Measurements from ENCODE around the gene EPS15.

EPS15 gene

DNA sequence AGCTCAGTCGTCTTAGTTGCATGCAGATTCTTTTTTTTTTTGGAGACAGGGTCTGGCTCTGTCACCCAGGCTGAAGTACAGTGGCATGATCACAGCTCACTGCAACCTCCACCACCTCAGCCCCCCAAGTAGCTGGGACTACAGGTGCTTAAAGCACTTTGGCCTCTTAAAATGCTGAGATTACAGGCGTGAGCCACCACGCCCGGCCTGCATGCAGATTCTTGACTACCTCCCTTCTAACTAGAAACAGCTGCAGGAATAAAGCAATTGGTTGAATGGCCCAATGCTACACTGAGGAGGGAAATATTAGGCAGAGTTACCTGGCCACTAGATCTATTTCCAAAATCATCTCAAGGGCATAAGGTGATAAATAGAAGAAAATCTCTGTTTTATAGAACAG lies 159.2 kb downstream of the EPS15 start:
- DNase-seq = no peak

DNA sequence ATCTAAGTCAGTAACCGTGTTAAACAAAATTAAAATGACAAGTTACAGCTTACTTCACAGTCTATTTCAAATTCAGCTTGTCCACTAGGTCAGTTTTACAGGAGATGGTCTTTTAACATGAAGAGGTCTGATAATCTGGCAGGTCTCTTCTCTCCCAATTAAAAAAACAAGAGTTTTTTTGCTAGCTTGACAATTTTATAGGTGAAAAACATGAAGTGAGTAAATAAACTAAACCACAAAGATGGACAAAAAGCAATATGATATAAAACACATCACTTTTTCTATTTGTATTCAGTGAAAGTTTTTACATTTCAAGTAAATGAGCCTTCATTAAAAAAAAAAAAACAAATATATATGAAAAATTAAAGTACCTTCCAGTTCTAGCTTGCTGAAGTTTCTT lies 163.7 kb downstream of the EPS15 start:
- no peak for DNase-seq

DNA sequence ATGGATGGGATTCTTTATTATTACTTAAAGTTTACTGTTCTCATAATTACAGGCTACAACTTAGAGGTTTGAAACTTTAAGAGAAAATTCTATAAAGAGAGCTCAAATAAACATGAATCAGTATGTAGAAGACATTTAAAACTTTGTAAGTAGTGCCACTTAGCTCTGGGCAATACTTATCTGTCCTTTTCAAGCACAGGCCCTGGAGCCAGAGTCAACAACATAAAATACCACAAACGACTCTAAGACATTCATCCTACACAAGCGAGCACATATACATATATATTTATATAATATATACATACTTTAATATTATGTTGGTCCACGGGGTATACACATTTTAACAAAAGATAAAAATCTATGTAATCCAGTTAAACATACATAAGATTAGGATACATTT lies 164.7 kb downstream of the EPS15 start:
- DNase-seq = no peak

DNA sequence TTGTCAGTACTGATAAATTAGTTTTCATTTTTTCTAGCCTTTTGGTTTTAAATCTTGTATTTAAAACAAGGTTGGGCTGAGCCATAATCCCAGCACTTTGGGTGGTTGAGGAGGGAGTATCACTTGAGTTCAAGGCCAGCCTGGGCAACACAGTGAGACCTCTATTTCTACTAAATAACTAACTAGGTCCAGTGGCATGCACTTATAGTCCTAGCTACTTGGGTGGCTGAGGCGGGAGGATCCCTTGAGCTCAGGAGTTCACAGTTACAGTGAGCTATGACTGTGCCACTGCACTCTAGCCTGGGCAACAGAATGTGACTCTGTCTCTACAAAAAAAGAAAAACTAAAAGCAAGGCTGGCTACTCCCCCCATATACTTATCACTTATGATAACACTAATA lies 167.2 kb downstream of the EPS15 start:
- DNase-seq = no peak

DNA sequence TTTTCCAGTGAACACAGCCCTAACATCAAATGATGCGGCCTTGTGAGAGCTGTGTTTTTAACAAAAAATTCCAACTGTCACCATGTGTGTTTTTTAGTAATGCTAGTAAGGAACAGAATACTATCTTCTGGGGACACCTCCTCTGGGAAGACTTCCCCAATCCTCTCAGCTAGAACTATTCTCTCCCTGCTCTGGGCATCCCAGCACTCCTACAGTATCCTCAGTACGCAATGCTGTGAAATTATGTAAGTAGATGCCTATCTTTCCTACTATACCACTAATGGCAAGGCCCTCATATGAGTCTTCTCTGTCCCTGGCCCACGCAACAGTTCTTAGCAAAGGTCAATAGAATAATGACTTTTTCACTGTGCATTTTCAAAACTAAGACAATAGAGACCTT lies 169.2 kb downstream of the EPS15 start:
- no peak for DNase-seq

DNA sequence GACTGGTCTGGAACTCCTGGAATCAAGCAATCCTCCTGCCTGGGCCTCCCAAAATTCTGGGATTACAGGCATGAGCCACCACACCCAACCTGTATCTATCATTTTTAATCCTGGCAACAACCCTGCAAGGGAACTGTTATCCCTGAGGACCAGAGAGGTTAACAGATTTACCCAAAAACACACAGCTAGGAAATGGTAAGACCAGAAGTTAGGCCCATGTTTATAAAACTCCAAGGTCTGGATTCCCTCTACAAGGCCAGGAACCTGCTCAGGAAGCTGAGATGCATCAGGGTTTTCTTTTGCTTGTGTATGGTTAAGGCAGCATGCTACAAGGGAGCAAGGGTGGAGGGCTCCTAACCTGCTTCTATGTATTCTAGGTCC lies 170.9 kb downstream of the EPS15 start:
- DNase-seq = no peak

DNA sequence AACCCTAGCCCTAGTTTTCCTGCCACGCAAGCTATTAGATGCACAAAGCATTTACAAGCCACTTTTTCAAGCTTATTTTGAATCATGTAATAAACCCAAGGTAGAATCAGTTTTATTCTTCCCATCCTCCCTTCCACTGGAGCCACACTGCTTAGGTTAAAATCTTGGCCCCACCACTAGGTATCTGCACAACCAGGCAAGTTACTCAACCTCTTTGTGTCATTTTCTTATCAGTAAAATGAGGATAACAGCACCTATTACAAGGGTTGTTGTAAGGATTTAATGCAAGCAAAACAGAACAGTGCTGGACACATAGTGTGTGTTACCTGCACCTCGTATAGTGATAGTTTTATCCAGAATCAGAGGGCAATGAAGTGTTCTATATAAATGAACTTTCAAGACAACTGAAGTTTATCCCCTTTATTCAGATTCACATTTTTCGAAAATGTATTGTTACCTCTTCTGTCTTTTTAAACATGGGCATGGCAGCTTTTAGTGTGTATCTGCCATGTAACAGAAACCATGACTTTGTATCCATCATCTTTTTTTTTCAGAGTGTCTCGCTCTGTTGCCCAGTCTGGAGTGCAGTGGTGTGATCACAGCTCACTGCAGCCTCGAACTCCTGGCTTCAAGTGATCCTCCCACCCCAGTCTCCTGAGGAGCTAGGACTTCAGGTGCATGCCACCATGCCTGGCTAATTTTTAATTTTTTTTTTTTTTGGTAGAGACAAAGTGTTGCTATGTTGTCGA lies 171.5 kb downstream of the EPS15 start:
- DNase-seq = no peak

DNA sequence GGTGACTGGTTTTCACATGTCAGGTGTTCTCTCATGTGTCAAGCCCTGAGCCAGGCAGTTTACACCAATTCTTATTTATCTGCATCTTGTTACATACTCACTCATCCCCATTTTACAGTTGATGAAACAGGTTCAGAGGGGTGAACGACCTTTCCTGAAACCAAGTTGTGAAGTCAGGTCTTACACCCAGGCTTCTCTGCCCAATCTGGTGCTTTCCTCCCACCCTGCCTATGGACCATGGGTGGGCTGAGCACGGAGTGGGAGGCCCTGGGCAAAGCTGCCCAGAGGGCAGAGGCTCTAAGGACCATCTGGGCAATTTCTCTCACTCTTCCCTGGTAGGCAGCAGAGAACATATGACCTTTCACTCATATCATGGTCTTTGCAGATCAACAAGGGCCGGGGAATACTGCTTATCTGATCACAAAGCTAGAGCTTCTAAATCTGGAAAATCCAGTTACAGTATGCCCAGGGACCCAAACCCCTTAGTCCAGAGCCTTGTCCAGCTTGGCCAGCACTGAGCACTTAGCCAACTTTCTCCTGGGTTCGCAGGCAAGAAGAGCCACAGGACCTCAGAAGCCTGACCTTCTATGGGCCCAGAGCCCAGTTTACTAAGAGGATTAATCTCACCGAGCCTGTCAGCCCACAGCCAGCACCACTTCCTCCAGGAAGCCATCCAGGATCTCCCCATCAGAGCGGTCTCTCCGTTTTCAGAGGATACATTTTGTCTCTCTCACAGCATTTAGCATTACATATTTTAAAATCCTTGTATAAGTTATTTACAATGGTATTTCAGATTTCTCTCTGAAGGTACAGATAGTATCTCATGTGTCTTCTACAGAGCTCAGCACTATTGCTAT lies 172.8 kb downstream of the EPS15 start:
- no peak for DNase-seq

DNA sequence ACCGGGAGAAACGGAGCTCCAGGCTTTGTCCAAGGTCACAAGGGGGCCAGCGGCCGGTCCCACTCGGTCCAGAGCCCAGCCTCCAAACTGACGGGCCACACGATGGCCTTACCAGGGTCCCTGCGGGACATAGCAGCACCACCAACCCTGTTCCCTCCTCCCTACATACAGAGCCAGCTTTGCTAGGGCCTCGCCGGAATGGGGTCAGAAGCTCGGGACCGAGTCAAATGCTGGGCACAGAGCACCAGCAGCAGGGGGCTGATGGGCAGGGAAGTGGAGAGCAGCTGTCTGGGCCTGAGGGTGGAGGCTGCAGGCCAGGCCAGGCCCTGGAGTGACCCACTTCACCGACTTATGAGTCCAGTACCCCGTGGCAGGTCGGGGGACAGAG lies 173.8 kb downstream of the EPS15 start:
- DNase-seq = no peak

DNA sequence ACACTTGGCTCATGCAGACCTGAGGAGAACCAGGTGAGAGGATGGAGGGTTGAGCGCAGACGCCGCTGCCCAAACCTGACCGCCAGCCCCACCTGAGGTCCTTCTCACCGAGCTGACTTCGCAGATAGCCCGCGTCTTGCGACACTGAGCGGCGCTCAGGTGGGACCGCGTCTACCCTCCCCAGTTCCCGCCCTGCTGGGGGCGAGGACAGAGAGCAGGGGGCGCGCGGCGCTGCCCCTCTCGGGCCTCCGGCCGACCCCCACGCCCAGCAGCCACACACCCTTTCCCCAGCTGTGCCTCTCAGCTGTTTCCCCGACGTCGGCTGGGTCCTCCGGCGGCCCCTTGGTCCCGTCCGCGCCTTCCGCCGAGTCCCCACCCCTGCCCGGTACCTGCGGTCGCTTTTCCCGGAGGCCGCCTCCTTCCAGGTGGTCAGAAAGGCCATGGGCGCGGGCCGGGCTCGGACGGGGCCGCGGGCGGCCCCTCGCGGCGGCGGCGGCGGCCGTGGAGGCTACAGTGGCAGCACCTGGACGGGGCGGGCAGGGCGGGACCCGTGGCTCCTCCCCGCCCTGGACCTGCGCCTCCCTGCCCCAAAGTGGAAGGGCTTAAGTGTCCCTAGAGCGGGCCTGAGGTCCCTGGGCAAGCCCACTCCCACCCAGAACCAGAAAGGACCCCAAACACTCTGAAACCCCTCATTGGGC lies 174.3 kb downstream of the EPS15 start:
- no peak for DNase-seq

DNA sequence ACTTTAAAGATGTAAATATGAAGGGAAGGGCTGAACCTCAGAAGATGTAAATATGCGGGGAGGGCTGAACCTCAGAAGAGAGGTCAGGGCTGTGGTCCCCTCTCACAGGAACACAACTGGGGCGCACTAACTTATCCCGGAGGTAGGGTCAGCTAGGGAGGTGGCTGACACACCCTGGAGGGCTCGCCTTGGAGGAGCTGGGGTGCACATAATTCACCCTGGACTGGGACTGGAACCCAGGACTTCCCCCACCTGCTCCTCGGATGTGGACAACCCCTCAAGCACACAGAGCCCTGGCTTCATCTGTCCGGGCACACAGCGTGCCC lies 174.8 kb downstream of the EPS15 start:
- no peak for DNase-seq

DNA sequence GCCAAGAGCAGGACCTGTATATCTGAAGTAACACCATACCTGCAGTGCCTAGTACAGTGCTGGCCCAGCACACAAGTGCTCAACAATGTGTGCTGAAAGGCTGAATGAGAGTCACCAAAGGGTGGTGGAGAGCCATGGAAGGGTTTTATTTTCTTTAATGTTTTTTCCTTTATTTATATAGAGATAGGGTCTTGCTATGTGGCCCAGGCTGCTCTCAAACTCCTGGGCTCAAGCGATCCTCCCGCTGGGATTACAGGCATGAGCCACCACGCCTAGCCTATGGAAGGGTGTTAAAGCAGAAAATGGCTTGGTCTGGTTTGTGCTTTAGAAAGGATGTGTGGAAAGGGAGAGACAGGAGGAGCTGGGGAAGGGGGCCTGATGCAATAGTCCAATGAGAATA lies 175.4 kb downstream of the EPS15 start:
- DNase-seq = no peak

DNA sequence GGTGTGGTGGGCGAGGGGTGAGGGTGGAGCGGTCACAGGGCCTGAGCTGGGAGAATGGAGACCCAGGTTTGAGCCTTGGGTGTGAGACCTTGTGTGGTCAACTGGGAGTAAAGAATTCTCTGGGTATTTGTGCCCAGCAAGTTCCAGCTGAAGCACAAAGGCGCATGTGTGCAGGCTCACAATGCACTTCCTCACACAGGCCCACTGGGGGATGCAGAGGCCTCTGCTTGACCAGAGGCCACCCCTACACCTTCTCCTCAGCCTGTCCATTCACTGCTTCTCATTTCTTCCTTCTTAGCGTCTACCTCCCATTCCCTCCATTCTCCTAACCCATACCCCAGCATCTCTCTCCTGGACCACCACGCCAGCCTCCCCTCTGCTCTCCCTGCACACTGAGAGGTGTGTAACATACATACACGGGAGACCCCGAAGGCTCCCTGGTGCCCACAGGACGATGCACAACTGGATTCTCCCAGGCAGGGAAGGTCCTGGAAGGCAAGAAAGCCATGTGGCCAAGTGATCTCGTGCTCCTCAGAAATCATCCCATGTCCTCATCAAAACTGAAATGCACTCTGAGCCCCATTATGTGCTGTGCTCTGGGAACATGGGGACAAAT lies 176.4 kb downstream of the EPS15 start:
- no peak for DNase-seq

DNA sequence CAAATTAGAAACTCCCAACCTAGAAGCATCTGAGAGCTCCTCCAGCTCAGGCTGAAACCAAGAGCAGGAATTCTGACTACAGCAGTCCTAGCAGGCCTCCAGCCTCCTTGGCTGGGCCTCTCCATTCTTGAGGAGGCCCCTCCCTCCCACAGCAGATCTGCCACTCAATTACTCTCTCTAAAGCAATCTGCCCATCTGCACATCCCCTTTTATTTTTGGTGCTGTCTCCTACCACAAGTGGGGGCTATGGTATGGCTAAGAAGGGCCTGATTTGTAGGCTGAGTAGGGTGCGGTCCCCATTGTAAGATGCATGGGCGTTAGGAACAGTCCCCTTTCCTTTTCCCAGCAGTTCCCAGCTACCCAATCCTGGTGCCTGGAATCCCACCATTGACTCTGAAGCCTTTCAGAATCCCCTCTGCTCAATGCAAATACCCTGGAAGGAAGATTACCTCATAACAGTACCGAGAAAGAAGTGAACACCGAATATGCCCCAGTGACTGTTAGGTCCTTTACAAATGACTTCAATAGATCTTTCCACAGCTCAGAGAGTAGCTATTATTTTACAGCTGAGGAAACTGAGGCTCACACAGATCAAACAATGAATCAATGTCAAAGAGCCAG lies 177.1 kb downstream of the EPS15 start:
- DNase-seq = no peak

DNA sequence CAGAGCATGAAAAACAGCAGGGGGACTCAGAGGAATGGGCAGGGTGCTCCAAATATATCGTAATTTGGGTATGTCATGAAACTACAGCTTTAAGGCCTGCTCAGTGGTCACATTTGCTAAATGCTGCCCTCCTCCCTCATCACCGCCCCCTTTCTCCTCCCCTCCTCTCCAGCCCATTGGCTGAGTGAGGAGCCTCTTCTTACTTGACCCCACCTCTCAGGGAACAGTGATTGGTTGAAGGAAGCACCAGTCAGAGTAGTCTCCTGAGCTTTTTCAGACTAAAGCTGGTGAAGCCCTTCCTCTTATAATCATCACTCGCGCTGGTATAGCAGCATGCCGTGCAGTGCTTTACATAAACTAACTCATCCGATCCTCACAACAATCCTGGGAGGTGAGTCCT lies 178.7 kb downstream of the EPS15 start:
- DNase-seq = no peak

DNA sequence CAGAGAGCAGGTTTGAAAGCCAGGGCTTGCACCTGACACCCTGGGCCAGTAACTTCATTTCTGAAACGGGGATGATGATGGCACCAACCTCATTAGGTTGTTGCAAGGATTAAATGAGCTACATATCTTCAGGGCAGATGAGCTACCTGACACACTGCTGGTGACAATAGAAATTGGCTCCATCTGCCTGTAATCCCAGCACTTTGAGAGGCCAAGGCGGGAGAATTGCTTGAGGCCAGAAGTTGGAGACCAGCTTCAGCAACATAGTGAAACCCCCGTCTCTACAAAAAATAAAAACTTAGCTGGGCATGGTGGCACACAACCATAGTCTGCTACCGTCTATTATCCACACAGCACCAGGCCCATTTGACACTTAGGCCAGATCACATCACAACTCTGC lies 182.4 kb downstream of the EPS15 start:
- DNase-seq = no peak

DNA sequence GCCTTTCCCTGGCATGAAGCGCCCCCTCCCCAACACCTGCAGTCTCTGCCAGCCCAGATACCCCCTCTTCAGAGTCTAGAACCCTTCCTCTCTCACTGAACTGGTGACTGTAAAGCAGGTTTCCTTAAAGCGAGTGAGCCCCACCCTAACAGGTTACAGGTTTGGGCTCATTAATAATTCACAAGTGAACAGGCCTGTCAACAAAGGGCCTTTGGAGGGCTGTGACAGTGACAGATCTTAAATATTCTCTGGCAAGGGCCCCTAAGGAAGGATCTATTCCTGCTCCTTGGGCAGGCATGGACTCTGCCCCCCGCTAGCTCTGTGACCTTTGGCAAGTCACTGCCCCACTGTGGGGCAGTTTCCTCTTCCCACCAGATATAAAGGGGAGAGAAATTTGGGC lies 183.1 kb downstream of the EPS15 start:
- no peak for DNase-seq

DNA sequence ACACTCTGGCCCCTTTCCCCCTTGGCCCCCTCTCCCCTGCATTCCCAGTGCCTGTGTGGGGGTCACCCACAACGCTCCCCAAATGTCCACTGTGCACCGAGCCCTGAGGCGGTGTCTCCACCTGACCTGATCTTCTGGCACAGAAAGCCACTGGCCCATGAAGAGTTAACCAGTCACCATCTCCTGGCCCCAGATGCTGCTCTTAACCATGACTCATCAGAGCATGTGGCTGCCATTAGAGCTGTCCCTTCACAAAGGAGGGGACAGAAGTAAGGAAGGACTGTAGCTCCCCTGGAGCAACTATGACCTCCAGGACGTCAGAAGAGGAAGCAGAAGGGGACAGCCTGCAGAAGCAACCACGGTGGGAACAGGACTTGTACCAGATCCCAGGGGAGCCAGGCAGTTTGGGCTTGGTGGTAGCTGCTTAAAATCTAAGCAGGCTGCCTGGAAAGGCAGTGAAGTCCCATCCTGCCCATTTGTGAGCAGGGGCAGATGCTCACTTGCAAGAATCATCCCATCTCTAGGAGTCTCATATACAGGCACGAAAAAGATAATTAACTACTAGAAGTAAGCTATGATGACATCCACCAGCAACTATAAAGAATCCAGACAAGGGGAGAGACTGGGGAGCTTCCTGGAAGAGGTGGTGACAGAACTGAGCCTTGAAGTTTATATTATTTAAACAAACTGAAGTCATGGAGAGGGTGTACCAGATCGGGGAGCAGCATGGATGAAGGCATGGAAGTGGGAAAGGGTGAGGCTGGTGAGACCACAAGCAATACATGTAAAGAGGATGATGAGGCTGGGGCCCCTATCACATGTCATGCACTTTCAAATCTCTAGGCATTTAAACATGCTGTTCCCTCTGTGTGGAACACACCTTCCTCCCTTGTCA lies 187.6 kb downstream of the EPS15 start:
- DNase-seq = no peak

DNA sequence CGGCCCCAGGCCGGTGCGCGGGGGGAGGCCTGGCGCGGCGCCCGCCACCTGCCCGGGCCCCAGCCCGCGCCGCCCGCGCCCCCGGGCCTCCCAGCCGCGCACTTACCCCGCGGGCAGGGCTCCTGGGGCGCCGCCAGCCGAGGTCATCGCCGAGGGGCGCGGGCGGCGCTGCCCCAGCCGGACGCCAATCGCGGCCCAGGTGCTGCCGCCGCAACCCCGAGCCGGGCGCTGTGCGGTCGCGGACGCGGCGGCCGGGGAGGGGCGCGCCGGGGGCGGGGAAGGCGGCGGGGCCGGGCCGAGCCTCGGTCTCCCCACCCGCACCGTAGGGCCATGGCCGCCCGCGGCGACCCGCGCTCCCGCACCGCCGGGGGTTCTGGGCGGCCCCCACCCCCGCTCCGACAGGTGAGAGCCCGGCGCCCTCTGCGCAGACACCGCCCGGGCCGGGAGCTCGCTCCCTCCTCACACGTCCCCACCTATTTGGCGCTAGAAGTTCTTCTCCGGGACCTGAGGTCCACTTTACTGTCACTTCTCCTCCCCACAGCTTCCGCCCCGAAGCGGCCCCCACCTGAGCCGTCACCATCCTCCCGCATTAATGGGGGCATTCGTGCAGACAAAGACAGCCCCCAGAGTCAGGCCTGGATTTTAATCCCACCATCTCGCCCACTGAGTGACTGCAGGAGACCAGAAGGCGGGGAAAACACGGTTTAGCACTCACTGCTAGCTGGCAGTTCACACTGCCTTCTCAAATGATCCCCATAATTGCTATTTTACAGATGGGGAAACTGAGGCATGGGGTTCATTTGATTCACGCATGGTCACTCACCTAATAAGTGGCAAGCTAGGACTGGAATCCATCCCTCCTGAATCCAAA lies 188.5 kb downstream of the EPS15 start, which contains the start of gene TTC39A:
TSS of gene TTC39A (minus strand) at position 232 of the 871 bp plus-strand sequence. CDS start at position 147, 85 bp downstream.
- DNase-seq = no peak

DNA sequence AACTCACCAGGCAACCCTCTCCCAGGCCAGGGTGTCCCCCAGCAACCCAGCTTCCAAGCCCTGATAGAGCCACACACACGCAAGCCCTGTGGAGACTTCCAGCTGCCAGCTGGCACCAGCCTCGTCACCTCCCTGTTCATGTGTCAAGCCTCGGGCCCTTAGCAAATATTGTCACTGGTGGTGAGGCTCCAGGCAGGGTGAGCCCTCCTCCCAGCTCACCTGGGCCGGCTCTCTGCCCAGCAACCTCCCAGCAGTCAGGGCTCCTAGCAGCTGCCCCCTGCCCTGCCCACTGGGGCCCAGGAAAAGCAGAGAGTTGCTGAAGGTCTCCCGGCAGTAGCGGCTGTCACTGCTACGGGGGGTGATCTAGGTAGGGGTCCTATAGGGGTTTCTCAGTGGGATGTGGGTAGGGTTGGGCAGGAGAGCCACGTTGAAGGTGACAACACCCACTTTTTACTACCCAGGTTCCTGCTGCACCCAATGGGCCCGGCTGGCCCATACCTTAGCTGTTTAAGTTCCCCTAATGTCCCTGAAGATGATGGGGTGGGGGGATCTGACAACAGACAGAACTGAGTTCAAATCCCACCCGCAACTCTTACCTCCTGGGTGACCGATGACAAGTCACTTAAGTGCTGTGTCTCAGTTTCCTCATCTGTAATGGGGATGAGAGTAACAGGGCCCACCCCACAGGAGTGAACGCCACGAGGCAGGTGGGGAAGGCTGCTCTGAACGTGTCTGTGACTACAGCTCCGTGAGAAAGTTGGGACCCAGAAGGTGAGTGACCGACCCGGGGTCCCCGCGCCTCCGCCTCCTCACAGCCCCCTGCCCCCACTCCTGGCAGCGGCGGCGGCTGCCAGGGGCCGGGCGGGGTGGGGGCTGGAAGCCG lies 189.4 kb downstream of the EPS15 start:
- no peak for DNase-seq

All from NCI-H526 treated with DMSO at 0.1 percent for 48 hours (cell line).